NB4 (cell line): Measurements from ENCODE around the gene PSAP.

ENCODE experiments used
- MAX ChIP-seq: IDR thresholded peaks from 2 replicates; pipeline ENCODE4 v1.6.1; 2011; ENCODE audit warnings: low read depth, low read length
- POLR2A ChIP-seq: IDR thresholded peaks from 2 replicates; pipeline ENCODE4 v1.6.1; 2011; ENCODE audit warnings: mild to moderate bottlenecking; ENCODE audit not compliant: insufficient read length; ENCODE audit errors: extremely low read depth
- TF ChIP-seq, protein P1 (sequence below): IDR thresholded peaks from one replicate; pipeline ENCODE4 v1.5.1; 2012; ENCODE audit warnings: low read depth, low read length

GRCh38 chr10:71832967-71833366 is 18.1 kb downstream of the PSAP start:
- TF ChIP-seq, protein P1, sequence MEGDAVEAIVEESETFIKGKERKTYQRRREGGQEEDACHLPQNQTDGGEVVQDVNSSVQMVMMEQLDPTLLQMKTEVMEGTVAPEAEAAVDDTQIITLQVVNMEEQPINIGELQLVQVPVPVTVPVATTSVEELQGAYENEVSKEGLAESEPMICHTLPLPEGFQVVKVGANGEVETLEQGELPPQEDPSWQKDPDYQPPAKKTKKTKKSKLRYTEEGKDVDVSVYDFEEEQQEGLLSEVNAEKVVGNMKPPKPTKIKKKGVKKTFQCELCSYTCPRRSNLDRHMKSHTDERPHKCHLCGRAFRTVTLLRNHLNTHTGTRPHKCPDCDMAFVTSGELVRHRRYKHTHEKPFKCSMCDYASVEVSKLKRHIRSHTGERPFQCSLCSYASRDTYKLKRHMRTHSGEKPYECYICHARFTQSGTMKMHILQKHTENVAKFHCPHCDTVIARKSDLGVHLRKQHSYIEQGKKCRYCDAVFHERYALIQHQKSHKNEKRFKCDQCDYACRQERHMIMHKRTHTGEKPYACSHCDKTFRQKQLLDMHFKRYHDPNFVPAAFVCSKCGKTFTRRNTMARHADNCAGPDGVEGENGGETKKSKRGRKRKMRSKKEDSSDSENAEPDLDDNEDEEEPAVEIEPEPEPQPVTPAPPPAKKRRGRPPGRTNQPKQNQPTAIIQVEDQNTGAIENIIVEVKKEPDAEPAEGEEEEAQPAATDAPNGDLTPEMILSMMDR = no peak
- TF ChIP-seq MAX (no peak), POLR2A (no peak)
